ENCODE measurements around the gene ASB18.

DNA sequence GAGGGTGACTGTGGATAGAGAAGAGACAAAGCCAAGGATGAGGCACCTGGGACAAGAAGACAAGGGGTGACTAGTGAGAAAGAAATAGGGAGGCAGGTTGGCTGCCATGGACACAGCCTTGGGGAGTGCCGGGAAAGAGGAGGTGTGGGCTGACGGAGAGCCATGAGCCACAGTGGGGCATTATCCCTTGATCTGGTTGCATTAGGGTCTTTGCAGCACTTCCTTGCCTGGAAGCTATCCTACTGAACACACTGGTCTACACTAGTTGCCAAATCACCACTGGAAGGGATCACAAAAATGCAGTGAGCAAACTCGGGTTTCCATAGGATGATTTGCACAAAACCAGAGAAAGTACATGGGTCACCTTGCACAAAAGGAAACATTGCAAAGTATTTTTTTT, 27.7 kb upstream of the ASB18 start:
- TF ChIP-seq ZNF550 (CRISPR knock-in tag; IDR thresholded peaks at IDR 0.05; ENCODE audit: borderline replicate concordance), result no peak
- TF ChIP-seq KDM1A (CRISPR knock-in tag; IDR thresholded peaks at IDR 0.05), result no peak
- TF ChIP-seq KMT2B (CRISPR knock-in tag; IDR thresholded peaks at IDR 0.05), result no peak
- TF ChIP-seq POLR2A (IDR thresholded peaks at IDR 0.05; ENCODE audit: insufficient read depth in 1 of 2, low read depth in 2 of 2, low read length in 2 of 2), result no peak
